HG03571 (cell line): ENCODE results near the gene DOLK.
"Not testable (repeated sequence)": the region's sequence is repeated elsewhere in the genome, so short reads cannot be mapped to it uniquely, and the experiment has no call there.

Source experiments
- ATAC-seq: cut with Tn5 transposase; IDR thresholded peaks from one replicate; pipeline ENCODE4 v1.9.1; 2021; ENCODE audit not compliant: unreplicated experiment

Gene DOLK

GRCh38 chr9:128947527-128948301 lies at the start of gene DOLK, which contains the start of gene NUP188:
Gene DOLK, minus strand, starts transcription at chr9:128947603. Its CDS starts 300 bp downstream, at chr9:128947303.
Gene NUP188, plus strand, starts transcription at chr9:128947699. Its CDS starts 21 bp downstream, at chr9:128947720.
- peak; percentile 81 for ATAC-seq

- no peak for ATAC-seq
Measured at GRCh38 chr9:128995791-128996190, 48.4 kb upstream of the DOLK start.

- ATAC-seq, result no peak
Measured at GRCh38 chr9:128992995-128993394, 45.6 kb upstream of the DOLK start.

GRCh38 chr9:128987805-128988204 lies 40.4 kb upstream of the DOLK start:
- ATAC-seq, result no peak

GRCh38 chr9:128986671-128987070 lies 39.3 kb upstream of the DOLK start:
- ATAC-seq, result no peak

- no peak for ATAC-seq
Measured at GRCh38 chr9:128983536-128983935, 36.1 kb upstream of the DOLK start.

- ATAC-seq, result no peak
Measured at GRCh38 chr9:128979111-128979510, 31.7 kb upstream of the DOLK start.

- ATAC-seq, result no peak
Measured at GRCh38 chr9:128972956-128973355, 25.6 kb upstream of the DOLK start.

GRCh38 chr9:128969491-128969890 lies 22.1 kb upstream of the DOLK start:
- no peak for ATAC-seq

GRCh38 chr9:128961403-128961802 lies 14.0 kb upstream of the DOLK start:
- not testable (repeated sequence) for ATAC-seq

GRCh38 chr9:128947277-128947526 lies 201 bp downstream of the DOLK start:
- ATAC-seq, result no peak

- ATAC-seq, result peak; percentile 13
Measured at GRCh38 chr9:128946571-128947276, 679 bp downstream of the DOLK start.

- no peak for ATAC-seq
Measured at GRCh38 chr9:128945798-128946501, 1.5 kb downstream of the DOLK start.

GRCh38 chr9:128944966-128945365 lies 2.4 kb downstream of the DOLK start:
- ATAC-seq, result not testable (repeated sequence)

GRCh38 chr9:128943832-128944620 lies 3.4 kb downstream of the DOLK start:
- ATAC-seq, result no peak

- no peak for ATAC-seq
Measured at GRCh38 chr9:128940946-128941755, 6.3 kb downstream of the DOLK start.

GRCh38 chr9:128940271-128940921 lies 7.0 kb downstream of the DOLK start:
- no peak for ATAC-seq

- ATAC-seq, result no peak
Measured at GRCh38 chr9:128937310-128938165, 9.9 kb downstream of the DOLK start.
